ENCODE data around the gene COL7A1. TPM values are rescaled to one million over a fixed set of nuclear protein-coding genes. Genes with fewer than 3 reads are reported as not detected.

The COL7A1 gene
- total and polyA plus RNA-seq, 8 donors, result 7.2 to 13.2 (median 9.4) TPM

DNA sequence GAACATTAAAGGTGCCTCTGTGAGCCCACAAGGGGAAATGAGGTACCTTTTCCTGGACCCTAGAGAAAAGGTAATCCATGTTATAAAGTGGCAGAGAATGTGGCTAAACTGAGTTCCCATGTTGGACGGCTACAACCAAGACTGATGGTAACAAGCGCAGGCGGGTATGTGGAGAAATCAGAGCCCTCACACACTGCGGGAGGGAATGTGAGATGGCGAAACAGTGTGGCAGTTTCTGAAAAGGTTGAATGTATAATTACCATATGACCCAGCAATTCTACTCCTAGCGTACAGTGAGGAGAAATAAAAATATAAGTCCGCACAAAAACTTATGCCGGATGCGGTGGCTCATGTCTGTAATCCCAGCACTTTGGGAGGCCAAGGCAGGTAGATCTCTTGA is 67.1 kb downstream of the COL7A1 start:
- no peak for DNase-seq
- peak; percentile 30 for ATAC-seq
- Histone ChIP-seq H3K27ac (peak overlapping the region in 1 of 2 donors; percentile 91), H3K27me3 (no peaks in the 10 kb centered on the region), H3K4me3 (no peak overlapping the region), H3K9me3 (no peaks in the 10 kb centered on the region), H3K4me1 (peaks cover 0 to 59% of the 10 kb centered on the region in 2 donors), H3K36me3 (peaks cover 0 to 40% of the 10 kb centered on the region in 2 donors)
- intact Hi-C loops (cut with DNase I), result no loop called here
- TF ChIP-seq, protein P1, sequence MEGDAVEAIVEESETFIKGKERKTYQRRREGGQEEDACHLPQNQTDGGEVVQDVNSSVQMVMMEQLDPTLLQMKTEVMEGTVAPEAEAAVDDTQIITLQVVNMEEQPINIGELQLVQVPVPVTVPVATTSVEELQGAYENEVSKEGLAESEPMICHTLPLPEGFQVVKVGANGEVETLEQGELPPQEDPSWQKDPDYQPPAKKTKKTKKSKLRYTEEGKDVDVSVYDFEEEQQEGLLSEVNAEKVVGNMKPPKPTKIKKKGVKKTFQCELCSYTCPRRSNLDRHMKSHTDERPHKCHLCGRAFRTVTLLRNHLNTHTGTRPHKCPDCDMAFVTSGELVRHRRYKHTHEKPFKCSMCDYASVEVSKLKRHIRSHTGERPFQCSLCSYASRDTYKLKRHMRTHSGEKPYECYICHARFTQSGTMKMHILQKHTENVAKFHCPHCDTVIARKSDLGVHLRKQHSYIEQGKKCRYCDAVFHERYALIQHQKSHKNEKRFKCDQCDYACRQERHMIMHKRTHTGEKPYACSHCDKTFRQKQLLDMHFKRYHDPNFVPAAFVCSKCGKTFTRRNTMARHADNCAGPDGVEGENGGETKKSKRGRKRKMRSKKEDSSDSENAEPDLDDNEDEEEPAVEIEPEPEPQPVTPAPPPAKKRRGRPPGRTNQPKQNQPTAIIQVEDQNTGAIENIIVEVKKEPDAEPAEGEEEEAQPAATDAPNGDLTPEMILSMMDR (IDR thresholded peaks at IDR 0.05), result no peak

DNA sequence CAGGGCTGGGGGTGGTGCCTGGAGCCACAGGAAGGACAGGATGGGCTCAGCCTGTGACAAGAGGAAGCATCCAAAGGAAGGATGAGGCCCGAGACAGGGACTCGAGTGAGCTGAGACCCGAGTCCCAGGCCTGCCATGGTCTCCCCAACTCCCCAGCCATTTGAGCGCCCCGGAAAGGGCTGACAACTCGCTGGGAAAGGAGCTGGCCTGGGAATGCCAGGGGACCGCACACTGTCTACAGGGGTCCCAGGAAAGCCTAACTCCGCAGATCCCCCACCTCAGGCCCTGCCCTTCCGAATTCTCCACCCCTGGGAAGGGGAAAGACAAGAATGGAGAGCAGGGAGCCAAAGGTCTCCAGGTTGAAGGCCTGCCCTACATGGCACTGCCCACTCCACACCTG is 70.2 kb downstream of the COL7A1 start:
- H3K9me3 ChIP-seq, result no peaks in the 10 kb centered on the region
- DNase-seq, result no peak
- H3K27me3 ChIP-seq, result no peaks in the 10 kb centered on the region
- intact Hi-C loops (cut with DNase I), result no loop called here
- H3K36me3 ChIP-seq, result peaks cover 0 to 57% of the 10 kb centered on the region in 2 donors
- H3K4me1 ChIP-seq, result peaks cover 0 to 41% of the 10 kb centered on the region in 2 donors
- no peak overlapping the region for H3K27ac ChIP-seq
- no peak for ATAC-seq
- no peak overlapping the region for H3K4me3 ChIP-seq
- TF ChIP-seq, protein P1 (IDR thresholded peaks at IDR 0.05), result no peak

DNA sequence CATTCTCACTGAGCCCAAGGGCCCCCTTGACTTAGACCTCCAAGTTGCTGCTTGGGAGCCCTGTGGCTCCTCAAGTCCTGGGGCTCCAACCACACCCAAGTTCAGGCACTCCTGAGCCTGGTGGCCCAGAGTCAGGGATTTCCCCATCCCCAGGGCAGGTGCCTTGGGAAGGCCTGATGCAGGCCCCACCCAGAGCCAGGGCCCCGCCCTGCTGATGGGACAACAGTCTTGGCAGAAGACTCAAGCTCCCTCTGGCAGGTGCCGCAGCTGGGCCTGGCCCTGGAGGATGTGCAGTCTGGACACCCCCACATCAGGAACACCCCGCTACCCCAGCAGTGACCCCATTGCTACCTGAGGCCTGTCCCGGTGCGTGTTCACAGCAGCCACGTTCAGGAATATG is 73.5 kb downstream of the COL7A1 start:
- no peak overlapping the region for H3K27ac ChIP-seq
- no peaks in the 10 kb centered on the region for H3K27me3 ChIP-seq
- TF ChIP-seq, protein P1 (IDR thresholded peaks at IDR 0.05), result no peak
- no peak overlapping the region for H3K4me3 ChIP-seq
- DNase-seq, result no peak
- peaks cover 0 to 74% of the 10 kb centered on the region in 2 donors for H3K36me3 ChIP-seq
- peaks cover 0 to 8% of the 10 kb centered on the region in 2 donors for H3K4me1 ChIP-seq
- no peak for ATAC-seq
- no peaks in the 10 kb centered on the region for H3K9me3 ChIP-seq
- intact Hi-C loops (cut with DNase I), result no loop called here

DNA sequence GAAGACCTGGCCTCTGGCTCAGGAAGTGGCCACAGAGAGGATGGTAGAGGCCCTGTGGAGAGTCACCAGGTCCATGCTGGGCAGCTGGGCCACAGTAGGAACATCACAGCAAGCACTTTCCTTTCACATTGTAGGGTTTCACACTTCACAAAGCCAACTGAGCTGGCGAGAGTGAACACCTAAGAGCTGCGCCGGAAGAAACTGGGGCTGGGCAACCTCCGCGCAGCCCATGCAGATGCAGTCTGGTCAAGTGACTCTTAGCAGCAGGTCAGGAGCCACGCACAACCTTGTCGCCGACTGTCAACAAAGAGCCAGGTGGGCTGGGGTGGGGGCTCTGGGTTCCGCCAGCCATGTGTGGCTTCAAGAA is 75.9 kb downstream of the COL7A1 start:
- Histone ChIP-seq H3K36me3 (peaks cover 0 to 56% of the 10 kb centered on the region in 2 donors), H3K27me3 (no peaks in the 10 kb centered on the region), H3K9me3 (no peaks in the 10 kb centered on the region), H3K27ac (no peak overlapping the region), H3K4me3 (no peak overlapping the region), H3K4me1 (no peaks in the 10 kb centered on the region)
- TF ChIP-seq, protein P1 (IDR thresholded peaks at IDR 0.05), result no peak
- intact Hi-C loops (cut with DNase I), result no loop called here
- ATAC-seq (no peak), DNase-seq (no peak)

DNA sequence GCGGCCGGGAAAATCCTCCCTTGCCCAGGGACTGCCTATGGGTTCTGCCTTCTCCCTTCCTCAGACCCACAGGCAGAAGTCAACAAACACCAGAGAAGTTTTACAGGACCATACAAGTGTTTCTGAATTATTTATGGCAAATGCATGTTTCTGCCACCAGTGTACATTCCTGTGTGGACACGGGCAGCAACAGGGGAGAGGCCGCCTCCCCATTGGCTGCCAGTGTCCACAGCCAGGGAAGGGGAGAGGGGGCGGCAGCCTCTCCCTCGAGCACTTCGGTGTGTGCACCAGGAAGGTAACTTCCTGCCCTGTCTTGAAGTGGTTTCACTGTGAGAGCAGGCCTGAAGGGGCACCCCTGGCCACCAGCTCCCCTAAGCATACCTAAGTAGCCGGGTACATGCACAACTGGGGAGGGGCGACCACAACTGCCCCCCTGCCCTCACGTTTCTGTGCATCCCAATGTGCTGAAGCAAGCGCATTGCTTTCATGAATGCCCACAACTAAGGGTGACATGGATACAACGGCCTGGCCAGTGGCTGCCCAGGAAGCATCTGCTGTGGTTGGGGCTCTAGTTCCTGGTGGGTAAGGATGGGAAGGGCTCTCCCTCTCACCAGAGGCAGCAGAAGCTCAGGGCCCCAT is 76.4 kb downstream of the COL7A1 start:
- no peak overlapping the region for H3K4me3 ChIP-seq
- ATAC-seq (peak; percentile 34), DNase-seq (no peak)
- intact Hi-C loops (cut with DNase I), result no loop called here
- H3K27ac ChIP-seq, result no peak overlapping the region
- no peaks in the 10 kb centered on the region for H3K9me3 ChIP-seq
- TF ChIP-seq, protein P1 (IDR thresholded peaks at IDR 0.05), result no peak
- peaks cover 0 to 55% of the 10 kb centered on the region in 2 donors for H3K36me3 ChIP-seq
- no peaks in the 10 kb centered on the region for H3K4me1 ChIP-seq
- no peaks in the 10 kb centered on the region for H3K27me3 ChIP-seq

All from left lung (tissue), 10 donors.